GM18502 (cell line): ENCODE results near the gene RNPS1.
"Not testable (repeated sequence)": the region's sequence is repeated elsewhere in the genome, so short reads cannot be mapped to it uniquely, and the experiment has no call there.

Experiments
- ATAC-seq: cut with Tn5 transposase; IDR thresholded peaks from one replicate; pipeline ENCODE4 v1.9.1; 2021; ENCODE audit warnings: mild to moderate bottlenecking; ENCODE audit not compliant: unreplicated experiment, poor library complexity

The RNPS1 gene

GRCh38 chr16:2282866-2283555 is 15.1 kb upstream of the RNPS1 start:
- no peak for ATAC-seq

- no peak for ATAC-seq
Observed at GRCh38 chr16:2282262-2282661, 14.3 kb upstream of the RNPS1 start.

- no peak for ATAC-seq
Observed at GRCh38 chr16:2280981-2281542, 13.1 kb upstream of the RNPS1 start.

- ATAC-seq: no peak
Observed at GRCh38 chr16:2280461-2280860, 12.5 kb upstream of the RNPS1 start.

GRCh38 chr16:2278956-2279800 is 11.3 kb upstream of the RNPS1 start:
- ATAC-seq: no peak

GRCh38 chr16:2278272-2278608 is 10.3 kb upstream of the RNPS1 start:
- ATAC-seq: no peak

GRCh38 chr16:2277466-2278271 is 9.7 kb upstream of the RNPS1 start:
- ATAC-seq: no peak

- no peak for ATAC-seq
Observed at GRCh38 chr16:2276368-2277195, 8.7 kb upstream of the RNPS1 start.

- ATAC-seq: no peak
Observed at GRCh38 chr16:2275476-2276367, 7.8 kb upstream of the RNPS1 start.

GRCh38 chr16:2273931-2274330 is 6.0 kb upstream of the RNPS1 start:
- no peak for ATAC-seq

- ATAC-seq: no peak
Observed at GRCh38 chr16:2273484-2273883, 5.6 kb upstream of the RNPS1 start.

GRCh38 chr16:2271848-2272461 is 4.0 kb upstream of the RNPS1 start:
- ATAC-seq: no peak

GRCh38 chr16:2270588-2271470 is 2.9 kb upstream of the RNPS1 start:
- no peak for ATAC-seq

- no peak for ATAC-seq
Observed at GRCh38 chr16:2270070-2270462, 2.1 kb upstream of the RNPS1 start.

GRCh38 chr16:2267505-2267912 is 417 bp downstream of the RNPS1 start:
- ATAC-seq: peak; percentile 59

GRCh38 chr16:2266887-2267286 is 1.0 kb downstream of the RNPS1 start:
- ATAC-seq: not testable (repeated sequence)

- ATAC-seq: not testable (repeated sequence)
Observed at GRCh38 chr16:2263026-2263425, 4.9 kb downstream of the RNPS1 start.
